Stimulated activated CD8-positive, alpha-beta memory T cell treated with anti-CD3 and anti-CD28 coated beads, Interleukin-7, amount 100 ng/mL, for 24 hours (primary cell): ENCODE results near the gene PLIN3.
"Not testable (repeated sequence)": the region's sequence is repeated elsewhere in the genome, so short reads cannot be mapped to it uniquely, and the experiment has no call there.

ENCODE experiments used
- DNase-seq: peaks from one replicate; pipeline ENCODE4 v3.0.0-alpha.2; 2020; ENCODE audit warnings: low read depth

The PLIN3 gene

GRCh38 chr19:4867534-4868285 lies at the start of gene PLIN3:
PLIN3 (minus strand) TSS chr19:4867667; CDS start chr19:4861394, 6,273 bp downstream.
- DNase-seq, result peak; percentile 92

- no peak for DNase-seq
Measured at GRCh38 chr19:4916292-4917082, 49.0 kb upstream of the PLIN3 start.

GRCh38 chr19:4914736-4915501 lies 47.5 kb upstream of the PLIN3 start:
- DNase-seq, result peak; percentile 49

- no peak for DNase-seq
Measured at GRCh38 chr19:4913996-4914735, 46.7 kb upstream of the PLIN3 start.

GRCh38 chr19:4911786-4912672 lies 44.6 kb upstream of the PLIN3 start:
- peak; percentile 48 for DNase-seq

GRCh38 chr19:4911314-4911713 lies 43.8 kb upstream of the PLIN3 start:
- DNase-seq, result no peak

GRCh38 chr19:4910594-4911281 lies 43.3 kb upstream of the PLIN3 start:
- DNase-seq, result no peak

- DNase-seq, result peak; percentile 85
Measured at GRCh38 chr19:4909897-4910593, 42.6 kb upstream of the PLIN3 start.

- DNase-seq, result peak; percentile 45
Measured at GRCh38 chr19:4909156-4909896, 41.9 kb upstream of the PLIN3 start, which contains the start of gene UHRF1. UHRF1 (plus strand) TSS chr19:4909501; CDS start chr19:4910886, 1,385 bp downstream.

- no peak for DNase-seq
Measured at GRCh38 chr19:4908781-4909155, 41.3 kb upstream of the PLIN3 start.

- no peak for DNase-seq
Measured at GRCh38 chr19:4908360-4908759, 40.9 kb upstream of the PLIN3 start.

GRCh38 chr19:4906963-4907362 lies 39.5 kb upstream of the PLIN3 start:
- DNase-seq, result no peak

- no peak for DNase-seq
Measured at GRCh38 chr19:4904481-4904880, 37.0 kb upstream of the PLIN3 start.

- no peak for DNase-seq
Measured at GRCh38 chr19:4902796-4903195, 35.3 kb upstream of the PLIN3 start, which contains the start of gene ARRDC5. ARRDC5 (minus strand) TSS chr19:4902896; CDS start chr19:4902825, 71 bp downstream.

- DNase-seq, result not testable (repeated sequence)
Measured at GRCh38 chr19:4900879-4901278, 33.4 kb upstream of the PLIN3 start.

GRCh38 chr19:4897146-4897545 lies 29.7 kb upstream of the PLIN3 start:
- DNase-seq, result no peak

GRCh38 chr19:4896372-4896771 lies 28.9 kb upstream of the PLIN3 start:
- DNase-seq, result no peak

GRCh38 chr19:4892962-4893361 lies 25.5 kb upstream of the PLIN3 start:
- not testable (repeated sequence) for DNase-seq

- no peak for DNase-seq
Measured at GRCh38 chr19:4891066-4891465, 23.6 kb upstream of the PLIN3 start.
